HUES6 (cell line): ENCODE results near the gene PCNT.

Experiments
- H3K27ac ChIP-seq: 2 replicates; pipeline ENCODE4 v1.7.0; 2013; ENCODE audit warnings: low read depth, mild to moderate bottlenecking, low read length, inconsistent platforms
- H3K27me3 ChIP-seq: 2 replicates; pipeline ENCODE4 v1.6.1; 2013; ENCODE audit warnings: low read length; ENCODE audit not compliant: control insufficient read depth, insufficient read depth
- H3K36me3 ChIP-seq: 2 replicates; pipeline ENCODE4 v1.6.1; 2013; ENCODE audit warnings: low read length; ENCODE audit not compliant: control insufficient read depth, insufficient read depth
- H3K4me1 ChIP-seq: 2 replicates; pipeline ENCODE4 v1.6.1; 2013; ENCODE audit warnings: low read length; ENCODE audit not compliant: control insufficient read depth, insufficient read depth
- H3K4me3 ChIP-seq: 2 replicates; pipeline ENCODE4 v1.5.1; 2013; ENCODE audit warnings: low read depth, low read length
- H3K9ac ChIP-seq: one replicate; pipeline ENCODE4 v1.6.1; 2013; ENCODE audit warnings: mild to moderate bottlenecking, low read length
- H3K9me3 ChIP-seq: 2 replicates; pipeline ENCODE4 v1.6.1; 2013; ENCODE audit warnings: low read depth, low read length; ENCODE audit not compliant: control insufficient read depth, insufficient read depth

PCNT gene

GRCh38 chr21:46423546-46424038, 99.6 kb downstream of the PCNT start:
- no peaks in the 10 kb centered on the region for H3K9me3 ChIP-seq
- peaks cover 57% of the 10 kb centered on the region for H3K36me3 ChIP-seq
- H3K4me3 ChIP-seq = no peak overlapping the region
- H3K27ac ChIP-seq = no peak overlapping the region
- no peak overlapping the region for H3K9ac ChIP-seq
- H3K27me3 ChIP-seq = no peaks in the 10 kb centered on the region
- H3K4me1 ChIP-seq = peaks cover 5% of the 10 kb centered on the region; the same call in 1 of the 2 replicates

GRCh38 chr21:46424039-46424591, 100.2 kb downstream of the PCNT start:
- no peak overlapping the region for H3K27ac ChIP-seq
- H3K4me1 ChIP-seq = peaks cover 5% of the 10 kb centered on the region; the same call in 1 of the 2 replicates
- no peak overlapping the region for H3K9ac ChIP-seq
- H3K4me3 ChIP-seq = no peak overlapping the region
- peaks cover 58% of the 10 kb centered on the region for H3K36me3 ChIP-seq
- H3K9me3 ChIP-seq = no peaks in the 10 kb centered on the region
- no peaks in the 10 kb centered on the region for H3K27me3 ChIP-seq

- peaks cover 5% of the 10 kb centered on the region; the same call in 1 of the 2 replicates for H3K4me1 ChIP-seq
- peaks cover 57% of the 10 kb centered on the region for H3K36me3 ChIP-seq
- H3K9ac ChIP-seq = no peak overlapping the region
- no peak overlapping the region for H3K4me3 ChIP-seq
- no peak overlapping the region for H3K27ac ChIP-seq
- no peaks in the 10 kb centered on the region for H3K27me3 ChIP-seq
- no peaks in the 10 kb centered on the region for H3K9me3 ChIP-seq
These were observed 100.7 kb downstream of the PCNT start for GRCh38 chr21:46424621-46425020.

- H3K27me3 ChIP-seq = no peaks in the 10 kb centered on the region
- H3K9me3 ChIP-seq = no peaks in the 10 kb centered on the region
- no peak overlapping the region for H3K9ac ChIP-seq
- H3K36me3 ChIP-seq = peaks cover 58% of the 10 kb centered on the region
- H3K27ac ChIP-seq = no peak overlapping the region
- no peak overlapping the region for H3K4me3 ChIP-seq
- peaks cover 5% of the 10 kb centered on the region; the same call in 1 of the 2 replicates for H3K4me1 ChIP-seq
These were observed 101.1 kb downstream of the PCNT start for GRCh38 chr21:46425041-46425440.

GRCh38 chr21:46425571-46425970, 101.6 kb downstream of the PCNT start:
- H3K27ac ChIP-seq = no peak overlapping the region
- H3K9me3 ChIP-seq = no peaks in the 10 kb centered on the region
- no peaks in the 10 kb centered on the region for H3K27me3 ChIP-seq
- H3K36me3 ChIP-seq = peaks cover 60% of the 10 kb centered on the region
- peaks cover 5% of the 10 kb centered on the region; the same call in 1 of the 2 replicates for H3K4me1 ChIP-seq
- H3K9ac ChIP-seq = no peak overlapping the region
- H3K4me3 ChIP-seq = no peak overlapping the region

- peaks cover 62% of the 10 kb centered on the region for H3K36me3 ChIP-seq
- H3K9ac ChIP-seq = no peak overlapping the region
- H3K27ac ChIP-seq = no peak overlapping the region; the same call in 1 of the 2 replicates
- H3K4me1 ChIP-seq = peaks cover 5% of the 10 kb centered on the region; the same call in 1 of the 2 replicates
- H3K4me3 ChIP-seq = no peak overlapping the region
- no peaks in the 10 kb centered on the region for H3K27me3 ChIP-seq
- no peaks in the 10 kb centered on the region for H3K9me3 ChIP-seq
These were observed 102.5 kb downstream of the PCNT start for GRCh38 chr21:46426313-46427046.

- Histone ChIP-seq H3K4me3 (no peak overlapping the region), H3K36me3 (peaks cover 65% of the 10 kb centered on the region), H3K27ac (no peak overlapping the region), H3K27me3 (no peaks in the 10 kb centered on the region), H3K9ac (no peak overlapping the region), H3K9me3 (no peaks in the 10 kb centered on the region), H3K4me1 (peaks cover 5% of the 10 kb centered on the region; the same call in 1 of the 2 replicates)
These were observed 103.6 kb downstream of the PCNT start for GRCh38 chr21:46427516-46427915.

GRCh38 chr21:46428286-46428685, 104.3 kb downstream of the PCNT start:
- Histone ChIP-seq H3K27ac (no peak overlapping the region), H3K9me3 (no peaks in the 10 kb centered on the region), H3K27me3 (no peaks in the 10 kb centered on the region), H3K9ac (no peak overlapping the region), H3K4me1 (peaks cover 5% of the 10 kb centered on the region; the same call in 1 of the 2 replicates), H3K36me3 (peaks cover 63% of the 10 kb centered on the region), H3K4me3 (no peak overlapping the region)

GRCh38 chr21:46428987-46429710, 105.2 kb downstream of the PCNT start:
- Histone ChIP-seq H3K4me3 (no peak overlapping the region), H3K27ac (no peak overlapping the region), H3K27me3 (no peaks in the 10 kb centered on the region), H3K9ac (no peak overlapping the region), H3K9me3 (no peaks in the 10 kb centered on the region), H3K36me3 (peaks cover 64% of the 10 kb centered on the region), H3K4me1 (peaks cover 1% of the 10 kb centered on the region; the same call in 1 of the 2 replicates)

GRCh38 chr21:46429754-46430681, 106.1 kb downstream of the PCNT start:
- H3K36me3 ChIP-seq = peaks cover 71% of the 10 kb centered on the region
- no peak overlapping the region for H3K9ac ChIP-seq
- no peak overlapping the region for H3K27ac ChIP-seq
- H3K4me3 ChIP-seq = no peak overlapping the region
- H3K4me1 ChIP-seq = no peaks in the 10 kb centered on the region
- no peaks in the 10 kb centered on the region for H3K27me3 ChIP-seq
- no peaks in the 10 kb centered on the region for H3K9me3 ChIP-seq
